Gastrocnemius medialis (tissue), 4 donors: Measurements from ENCODE around the gene ASTN2. TPM values are rescaled to one million over a fixed set of nuclear protein-coding genes. Genes with fewer than 3 reads are reported as not detected.

ENCODE experiments used
- ATAC-seq, 2 donors: fragments of 150-250 bp; one replicate each; pipeline ENCODE4 v1.9.1; 2016
- DNase-seq, 2 donors: peaks; one replicate each; pipeline ENCODE4 v3.0.0-alpha.2; 2019
- H3K27ac ChIP-seq, 4 donors: fragments of 200-600 bp; sonication (generic); 1 replicate in 1 of 4; 2 replicates in 3 of 4; pipeline ENCODE4 v1.5.1; 2016 to 2018; ENCODE audit warnings: mild to moderate bottlenecking in 2 of 4, moderate library complexity in 1 of 4
- H3K27me3 ChIP-seq, 3 donors: fragments of 200-600 bp; sonication (generic) in 2 of 3; 1 replicate in 1 of 3; 2 replicates in 2 of 3; pipeline versions ENCODE4 v1.5.1 to v1.6.0; 2016 to 2019; ENCODE audit warnings: mild to moderate bottlenecking in 1 of 3, moderate library complexity in 1 of 3
- H3K36me3 ChIP-seq, 2 donors: fragments of 200-600 bp; sonication (generic) in 1 of 2; one replicate each; pipeline ENCODE4 v1.5.1; 2017 to 2018
- H3K4me1 ChIP-seq, 2 donors: fragments of 200-600 bp; sonication (generic) in 1 of 2; one replicate each; pipeline ENCODE4 v1.5.1; 2016 to 2017; ENCODE audit warnings: mild to moderate bottlenecking in 2 of 2
- H3K4me3 ChIP-seq, 4 donors: fragments of 200-600 bp; sonication (generic) in 3 of 4; 1 replicate in 1 of 4; 2 replicates in 3 of 4; pipeline ENCODE4 v1.5.1; 2016 to 2019; ENCODE audit warnings: mild to moderate bottlenecking in 2 of 4
- H3K9me3 ChIP-seq, 3 donors: fragments of 200-600 bp; sonication (generic) in 2 of 3; 1 replicate in 1 of 3; 2 replicates in 2 of 3; pipeline ENCODE4 v1.5.1; 2016 to 2019
- POLR2A ChIP-seq, 2 donors: fragments of 450-650 bp; IDR thresholded peaks; one replicate each; pipeline ENCODE4 v1.6.1; 2017; ENCODE audit warnings: antibody characterized with exemption in 2 of 2, mild to moderate bottlenecking in 2 of 2, moderate library complexity in 2 of 2
- in situ Hi-C, 4 donors: fragments of 200-750 bp; cut with MboI; loops; one replicate each; pipeline versions ENCODE4 v1.15.0 to v1.8.0; 2017; ENCODE audit warnings: low sequenced_read_pairs in 4 of 4
- intact Hi-C: fragments of 100-400 bp; cut with DNase I; formaldehyde crosslinking; loops from one replicate; pipeline ENCODE4 v1.15.1; 2023; ENCODE audit warnings: low total_unique reads
- total RNA-seq, 4 donors: library from RNA; depleted of rRNA; stranded (reverse); fragments of >200 nt; gene quantifications; one replicate each; pipeline versions ENCODE4 v1.1.0 to v1.2.3, GENCODE V29; 2016
- TF ChIP-seq, protein P1 (sequence below), 5 experiments: fragments of 450-650 bp in 3 of 5; fragments of 200-600 bp in 2 of 5; sonication (generic) in 2 of 5; IDR thresholded peaks in 4 of 5; conservative IDR thresholded peaks in 1 of 5; 1 replicate in 4 of 5; 2 replicates in 1 of 5; pipeline ENCODE4 v1.5.1; 2016 to 2019; ENCODE audit warnings: antibody characterized with exemption in 5 of 5, mild to moderate bottlenecking in 3 of 5, moderate library complexity in 3 of 5

The ASTN2 gene
- total RNA-seq, 4 donors from 2014 or later, result 2.5 to 4.6 (median 3.7) TPM

DNA sequence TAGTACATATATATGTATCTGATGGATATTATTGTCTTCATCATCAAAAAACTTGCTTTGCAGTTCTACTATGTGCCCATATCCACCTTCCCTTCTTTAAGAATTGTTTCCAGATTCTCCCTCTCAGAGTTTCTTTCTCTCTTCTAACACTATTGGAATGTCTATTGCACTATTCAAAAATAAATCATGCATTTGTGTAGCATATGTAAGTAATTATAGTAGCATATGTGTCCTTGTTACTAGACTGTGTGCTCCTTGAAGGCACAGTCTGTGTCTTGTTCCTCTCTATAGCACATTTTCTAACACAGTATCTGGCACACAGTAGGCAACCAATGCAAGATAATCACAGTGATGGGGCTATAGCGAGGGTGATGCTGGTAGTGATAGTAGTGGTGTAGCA lies 771.2 kb downstream of the ASTN2 start:
- H3K27ac ChIP-seq, result peak overlapping the region in 1 of 4 donors; percentile 49
- H3K9me3 ChIP-seq, result no peaks in the 10 kb centered on the region
- no peaks in the 10 kb centered on the region for H3K36me3 ChIP-seq
- H3K4me1 ChIP-seq, result peaks cover 30 to 82% of the 10 kb centered on the region in 2 donors
- no peak for ATAC-seq
- H3K4me3 ChIP-seq, result no peak overlapping the region
- in situ Hi-C loops, result no loop called here
- no peaks in the 10 kb centered on the region for H3K27me3 ChIP-seq
- DNase-seq, result no peak
- intact Hi-C loops, result no loop called here
- TF ChIP-seq, protein P1, sequence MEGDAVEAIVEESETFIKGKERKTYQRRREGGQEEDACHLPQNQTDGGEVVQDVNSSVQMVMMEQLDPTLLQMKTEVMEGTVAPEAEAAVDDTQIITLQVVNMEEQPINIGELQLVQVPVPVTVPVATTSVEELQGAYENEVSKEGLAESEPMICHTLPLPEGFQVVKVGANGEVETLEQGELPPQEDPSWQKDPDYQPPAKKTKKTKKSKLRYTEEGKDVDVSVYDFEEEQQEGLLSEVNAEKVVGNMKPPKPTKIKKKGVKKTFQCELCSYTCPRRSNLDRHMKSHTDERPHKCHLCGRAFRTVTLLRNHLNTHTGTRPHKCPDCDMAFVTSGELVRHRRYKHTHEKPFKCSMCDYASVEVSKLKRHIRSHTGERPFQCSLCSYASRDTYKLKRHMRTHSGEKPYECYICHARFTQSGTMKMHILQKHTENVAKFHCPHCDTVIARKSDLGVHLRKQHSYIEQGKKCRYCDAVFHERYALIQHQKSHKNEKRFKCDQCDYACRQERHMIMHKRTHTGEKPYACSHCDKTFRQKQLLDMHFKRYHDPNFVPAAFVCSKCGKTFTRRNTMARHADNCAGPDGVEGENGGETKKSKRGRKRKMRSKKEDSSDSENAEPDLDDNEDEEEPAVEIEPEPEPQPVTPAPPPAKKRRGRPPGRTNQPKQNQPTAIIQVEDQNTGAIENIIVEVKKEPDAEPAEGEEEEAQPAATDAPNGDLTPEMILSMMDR (IDR thresholded peaks at IDR 0.05 in 4 of 5, conservative IDR thresholded peaks at IDR 0.05 in 1 of 5), result no peak
- TF ChIP-seq POLR2A (IDR thresholded peaks at IDR 0.05), result no peak

DNA sequence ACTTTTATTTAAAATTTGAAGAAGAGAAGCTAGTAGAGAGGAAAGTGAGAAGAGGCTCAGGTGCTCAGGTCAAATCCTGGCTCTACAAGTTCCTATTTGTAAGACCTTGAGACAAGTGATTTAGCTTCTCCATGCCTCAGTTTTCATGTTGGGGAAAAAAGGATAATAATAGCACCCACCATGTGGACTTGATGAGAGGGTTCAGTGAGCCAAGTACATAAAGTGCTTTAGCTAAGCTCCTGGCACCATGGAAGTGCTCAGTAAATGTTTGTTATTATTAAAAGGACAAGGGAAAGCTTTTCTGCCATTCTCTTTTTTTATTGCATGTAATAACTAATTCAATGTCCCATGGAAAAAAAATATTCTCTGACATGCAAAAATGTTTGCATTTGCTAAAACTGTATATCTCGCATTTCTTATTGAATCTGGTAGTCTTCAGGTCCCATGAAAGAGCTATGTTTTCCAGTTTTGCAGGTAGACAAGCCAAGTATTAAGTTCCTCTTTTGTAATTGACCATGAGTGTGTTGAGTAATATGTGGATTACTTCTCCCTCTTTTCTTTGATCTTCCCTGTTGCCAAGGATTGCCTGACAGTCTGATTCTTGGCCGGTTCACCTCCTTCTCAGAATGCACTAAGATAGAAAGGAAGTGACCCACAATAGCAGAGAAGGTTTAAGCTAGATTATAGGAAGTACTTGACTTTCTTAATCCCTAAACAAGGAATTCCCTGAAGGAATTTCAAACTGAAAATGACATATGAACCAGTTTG lies 773.4 kb downstream of the ASTN2 start:
- Histone ChIP-seq H3K9me3 (no peaks in the 10 kb centered on the region), H3K27me3 (no peaks in the 10 kb centered on the region), H3K4me3 (no peak overlapping the region), H3K36me3 (no peaks in the 10 kb centered on the region), H3K4me1 (peaks cover 22 to 63% of the 10 kb centered on the region in 2 donors), H3K27ac (peak overlapping the region; percentile 50 to 85 (median 64))
- in situ Hi-C loops (no loop called here), intact Hi-C loops (no loop called here)
- peak; percentile 45 to 58 for DNase-seq
- ATAC-seq, result peak; percentile 93 to 95
- TF ChIP-seq, protein P1 (IDR thresholded peaks at IDR 0.05 in 4 of 5, conservative IDR thresholded peaks at IDR 0.05 in 1 of 5), result no peak
- no peak for TF ChIP-seq POLR2A (IDR thresholded peaks at IDR 0.05)

DNA sequence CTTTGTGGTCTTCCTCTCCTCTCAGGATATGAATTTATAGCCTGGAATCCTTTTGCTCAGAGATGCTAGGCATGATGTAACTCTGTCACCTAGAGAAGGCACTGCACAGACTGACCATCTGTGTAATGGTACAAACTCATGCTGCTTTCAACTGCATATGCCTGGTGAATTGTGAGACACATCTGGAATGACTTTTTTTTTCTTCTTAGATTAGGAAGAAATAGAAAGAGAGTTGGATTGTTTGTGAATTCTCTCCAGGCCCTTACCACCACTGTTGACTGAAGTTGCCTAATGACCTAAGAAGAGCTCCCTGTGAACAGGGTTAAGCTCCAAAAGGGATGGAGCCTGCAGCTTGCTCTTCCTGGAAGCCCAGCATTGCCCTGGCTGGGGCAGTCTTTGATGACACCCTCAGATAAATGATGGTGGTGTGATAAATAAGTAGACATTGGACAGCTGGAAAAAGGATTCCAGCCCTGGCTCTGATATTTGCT lies 775.6 kb downstream of the ASTN2 start:
- intact Hi-C loops, result no loop called here
- Histone ChIP-seq H3K4me1 (peaks cover 16 to 45% of the 10 kb centered on the region in 2 donors), H3K9me3 (no peaks in the 10 kb centered on the region), H3K36me3 (no peaks in the 10 kb centered on the region), H3K4me3 (no peak overlapping the region), H3K27ac (peak overlapping the region in 2 of 4 donors; percentile 16 to 85), H3K27me3 (no peaks in the 10 kb centered on the region)
- ATAC-seq (no peak), DNase-seq (no peak)
- TF ChIP-seq, protein P1 (IDR thresholded peaks at IDR 0.05 in 4 of 5, conservative IDR thresholded peaks at IDR 0.05 in 1 of 5), result no peak
- in situ Hi-C loops, result no loop called here

DNA sequence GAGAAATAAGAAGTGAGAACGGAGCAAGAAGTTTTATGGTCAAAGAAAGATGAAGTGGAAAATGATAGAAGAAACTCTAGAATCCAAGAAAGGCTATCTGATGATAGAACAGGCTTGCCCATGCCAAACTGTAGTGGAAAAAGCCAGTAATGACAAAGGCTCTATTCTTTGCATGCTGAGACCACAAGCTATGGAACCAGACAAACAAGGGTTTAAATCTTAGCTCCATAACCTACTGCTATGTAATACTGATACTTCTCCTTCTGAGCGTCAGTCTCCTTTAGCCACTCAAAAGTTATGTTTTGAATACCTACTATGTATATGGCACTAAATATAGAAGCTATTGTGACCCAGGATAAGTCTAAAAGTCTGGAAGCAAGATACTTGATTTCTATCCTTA lies 778.9 kb downstream of the ASTN2 start:
- H3K4me3 ChIP-seq, result no peak overlapping the region

More for the DNA sequence above, 778.9 kb downstream of the ASTN2 start:
- H3K36me3 ChIP-seq, result no peaks in the 10 kb centered on the region
- no peak for ATAC-seq
- intact Hi-C loops (no loop called here), in situ Hi-C loops (no loop called here)
- H3K9me3 ChIP-seq, result no peaks in the 10 kb centered on the region
- H3K27me3 ChIP-seq, result no peaks in the 10 kb centered on the region
- DNase-seq, result no peak
- H3K4me1 ChIP-seq, result peaks cover 3 to 20% of the 10 kb centered on the region in 2 donors
- TF ChIP-seq, protein P1 (IDR thresholded peaks at IDR 0.05 in 4 of 5, conservative IDR thresholded peaks at IDR 0.05 in 1 of 5), result no peak
- TF ChIP-seq POLR2A (IDR thresholded peaks at IDR 0.05), result no peak
- no peak overlapping the region for H3K27ac ChIP-seq
